HG03045 (cell line): Measurements from ENCODE around the gene ITGB6.
A peak's percentile ranks its signal among the peaks of the same experiment; 100 is the strongest.

Source experiments
- ATAC-seq: cut with Tn5 transposase; IDR thresholded peaks from one replicate; pipeline ENCODE4 v1.9.1; 2021; ENCODE audit warnings: mild to moderate bottlenecking, moderate library complexity; ENCODE audit not compliant: unreplicated experiment

ITGB6 gene

DNA sequence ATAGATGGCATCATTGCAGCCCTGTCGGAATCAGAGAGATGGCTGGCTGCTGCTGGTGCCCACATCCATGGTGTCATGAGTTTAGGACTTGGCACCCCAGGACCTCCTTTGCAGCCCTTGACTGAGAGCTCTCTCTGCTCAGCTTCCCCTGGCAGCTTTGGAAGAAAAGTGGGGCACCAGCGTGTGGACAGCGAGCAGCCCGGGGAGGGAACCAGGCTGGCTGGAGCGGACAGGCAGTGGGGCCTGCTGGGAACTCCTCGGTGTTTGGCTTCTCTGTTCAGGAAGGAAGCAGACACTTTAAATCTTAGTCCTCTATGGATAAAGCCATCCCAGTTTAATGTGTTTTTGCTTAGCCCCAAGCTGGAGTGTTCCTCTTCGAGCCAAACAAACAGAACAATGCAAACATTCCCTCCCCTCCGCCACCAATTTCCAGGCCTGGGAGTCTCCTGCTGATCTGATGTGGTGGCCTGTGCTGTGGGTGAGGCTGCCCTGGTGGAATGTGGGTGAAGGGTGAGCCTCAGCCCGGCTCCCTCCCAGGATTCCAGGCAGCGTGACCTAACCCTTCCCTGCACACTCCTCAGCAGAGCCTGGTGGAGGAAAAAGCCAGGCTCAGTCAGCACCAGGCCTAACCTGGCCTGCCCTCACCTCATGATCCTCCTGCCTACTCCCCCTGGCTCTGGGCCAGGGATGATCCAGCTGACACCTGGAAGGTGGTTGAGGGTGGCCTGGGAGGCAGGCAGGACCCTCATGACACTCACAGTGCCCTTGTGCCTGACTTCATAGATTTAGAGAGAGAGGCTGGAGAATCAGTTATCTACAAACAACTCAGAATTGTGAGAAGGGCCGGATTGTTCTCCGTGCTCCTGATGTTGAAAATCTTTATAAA lies 21.6 kb upstream of the ITGB6 start:
- ATAC-seq = no peak

GRCh38 chr2:160220545-160221009 lies 20.5 kb upstream of the ITGB6 start:
- no peak for ATAC-seq

- ATAC-seq = no peak
These were observed 20.0 kb upstream of the ITGB6 start for GRCh38 chr2:160220026-160220425.

- no peak for ATAC-seq
These were observed 14.7 kb upstream of the ITGB6 start for GRCh38 chr2:160214461-160215445.

DNA sequence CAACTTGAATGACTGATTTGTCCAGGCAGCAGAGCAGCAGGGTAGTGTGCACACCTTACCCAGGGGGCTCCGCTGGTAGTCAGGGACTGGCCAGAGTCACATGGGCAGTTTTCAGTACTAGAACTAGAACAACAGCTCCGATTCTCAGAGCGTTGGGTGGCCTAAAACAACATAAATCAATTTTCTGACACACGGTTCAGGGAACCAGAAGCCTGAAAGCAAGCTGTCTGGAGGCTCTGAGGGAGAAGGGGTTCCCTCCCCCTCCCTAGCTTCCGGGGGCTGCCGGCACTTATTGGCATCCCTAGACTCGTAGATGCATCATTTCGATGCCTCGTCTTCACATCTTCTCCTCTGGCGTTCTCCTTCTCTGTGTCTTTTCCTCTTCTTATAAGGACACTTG lies 13.4 kb upstream of the ITGB6 start:
- no peak for ATAC-seq

DNA sequence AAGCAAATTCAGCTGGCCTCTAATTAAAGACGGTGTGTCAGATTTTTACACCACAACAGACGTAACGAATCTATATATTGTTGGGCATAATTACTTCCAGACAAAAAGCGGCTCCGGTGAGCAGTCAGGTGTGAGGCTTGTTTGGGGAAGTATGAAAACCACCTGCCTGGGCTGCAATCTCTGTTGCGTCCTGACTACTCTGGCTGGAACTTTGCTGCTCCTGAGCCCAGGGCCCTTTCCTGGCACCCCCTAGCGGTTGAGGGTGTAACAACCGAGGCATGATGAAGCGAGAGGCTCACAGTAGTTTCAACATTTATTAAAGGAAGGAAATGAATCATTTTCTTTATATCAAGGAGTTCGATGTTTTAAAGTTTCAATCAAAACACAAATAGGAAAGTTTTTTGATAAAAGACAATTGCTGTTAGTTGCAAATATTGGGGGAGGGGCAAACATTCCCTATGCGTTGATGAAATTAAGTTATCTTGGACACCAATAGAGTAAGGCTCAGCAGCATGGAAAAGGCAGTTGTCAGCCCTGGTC lies 10.6 kb upstream of the ITGB6 start:
- ATAC-seq = peak; percentile 93

DNA sequence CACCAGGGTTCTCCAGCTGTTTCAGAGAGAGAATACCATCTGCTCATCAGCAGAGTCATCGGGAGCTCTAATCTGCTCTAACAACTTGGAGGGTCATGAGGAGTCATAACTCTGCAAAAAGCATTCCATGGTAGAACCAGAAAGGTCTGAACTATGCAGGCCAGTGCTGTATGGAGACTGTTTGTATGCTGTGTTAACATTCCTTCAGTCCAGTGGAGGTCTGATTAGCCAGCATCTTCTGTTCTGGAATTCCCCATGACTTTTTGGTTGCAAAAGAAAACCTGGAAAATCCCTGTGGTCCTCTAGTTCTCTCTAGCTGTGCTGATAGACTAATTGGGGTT lies 9.4 kb upstream of the ITGB6 start:
- ATAC-seq = no peak

GRCh38 chr2:160208655-160209515 lies 8.8 kb upstream of the ITGB6 start:
- no peak for ATAC-seq

DNA sequence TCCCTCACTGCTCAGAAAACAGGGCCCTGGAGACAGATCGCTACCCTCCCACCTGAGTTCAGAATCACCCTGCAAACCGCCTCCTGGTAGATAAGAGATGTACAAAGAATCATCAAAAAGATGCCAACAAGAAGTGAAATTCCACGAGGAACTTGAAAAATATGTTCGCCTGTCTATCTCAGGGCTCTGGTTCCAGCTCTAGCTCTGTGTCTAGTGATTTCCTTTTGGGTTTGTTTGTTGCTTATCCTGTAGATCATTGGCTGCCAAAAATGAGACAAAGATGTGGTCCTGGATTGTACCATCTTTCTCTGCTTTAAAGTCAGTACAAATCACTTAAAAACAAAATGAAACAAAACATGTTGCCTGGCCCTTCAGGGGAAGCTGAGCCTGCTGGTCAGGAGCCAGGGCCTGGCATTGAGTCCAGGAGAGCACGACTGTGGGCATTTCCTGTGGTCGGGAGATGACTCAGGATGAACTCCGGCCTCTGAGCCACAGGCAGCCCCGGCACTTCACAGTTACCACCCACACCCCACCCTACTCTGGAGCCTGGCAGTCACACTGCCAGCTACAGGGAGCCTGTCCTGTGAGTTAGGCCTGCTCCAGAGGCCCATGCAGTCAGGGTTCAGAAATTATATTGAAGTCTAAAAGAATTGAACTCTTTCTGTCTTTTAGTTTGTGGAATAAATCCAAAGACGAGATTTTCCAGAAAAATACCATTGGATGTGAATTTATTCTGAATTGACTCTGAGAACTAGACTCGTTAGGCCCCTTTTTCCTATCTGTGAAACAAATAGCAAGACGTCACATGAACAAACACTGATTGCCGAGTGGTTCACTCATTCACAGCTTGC lies 8.0 kb upstream of the ITGB6 start:
- ATAC-seq = peak; percentile 41

- ATAC-seq = no peak
These were observed 7.2 kb upstream of the ITGB6 start for GRCh38 chr2:160207271-160207670.

DNA sequence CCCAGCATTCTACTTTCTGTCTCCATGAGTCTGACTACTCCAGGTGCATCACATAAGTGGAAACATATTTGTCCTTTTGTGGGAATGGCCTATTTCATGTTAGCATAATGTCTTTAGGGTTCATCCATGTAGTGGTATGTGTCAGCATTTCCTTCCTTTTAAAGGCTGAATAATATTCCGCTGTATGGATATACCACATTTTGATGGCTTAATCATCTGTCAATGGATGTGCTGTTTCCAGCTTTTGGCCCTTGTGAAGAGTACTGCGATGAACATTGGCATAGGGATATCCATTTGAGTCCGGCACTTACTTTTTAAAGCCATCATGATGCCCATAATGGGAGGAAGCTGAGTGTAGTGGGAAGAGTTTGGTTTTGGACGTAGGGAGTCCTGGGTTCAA lies 6.4 kb upstream of the ITGB6 start:
- ATAC-seq = no peak

DNA sequence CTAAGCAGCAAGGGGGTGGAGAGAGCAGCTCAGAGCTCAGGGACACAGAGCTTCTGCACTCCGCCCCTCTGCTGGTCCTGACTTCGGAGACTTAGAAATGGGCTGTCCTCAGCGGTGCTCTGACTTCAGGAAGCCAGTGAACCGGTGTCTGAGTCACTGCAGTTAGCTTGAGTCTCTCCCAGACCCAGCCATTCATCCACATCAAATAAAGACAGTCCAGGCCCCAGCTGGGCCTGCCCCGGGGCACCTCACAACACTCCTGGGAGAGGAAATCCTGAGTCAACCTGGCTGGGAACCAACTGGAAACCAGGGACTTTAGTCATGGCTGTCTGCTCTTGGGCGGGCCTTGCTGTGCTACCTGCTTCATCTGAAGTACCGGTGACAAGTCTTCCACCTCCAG lies 5.4 kb upstream of the ITGB6 start:
- no peak for ATAC-seq

- no peak for ATAC-seq
These were observed 3.4 kb upstream of the ITGB6 start for GRCh38 chr2:160203422-160203821.

GRCh38 chr2:160203007-160203406 lies 2.9 kb upstream of the ITGB6 start:
- ATAC-seq = no peak

DNA sequence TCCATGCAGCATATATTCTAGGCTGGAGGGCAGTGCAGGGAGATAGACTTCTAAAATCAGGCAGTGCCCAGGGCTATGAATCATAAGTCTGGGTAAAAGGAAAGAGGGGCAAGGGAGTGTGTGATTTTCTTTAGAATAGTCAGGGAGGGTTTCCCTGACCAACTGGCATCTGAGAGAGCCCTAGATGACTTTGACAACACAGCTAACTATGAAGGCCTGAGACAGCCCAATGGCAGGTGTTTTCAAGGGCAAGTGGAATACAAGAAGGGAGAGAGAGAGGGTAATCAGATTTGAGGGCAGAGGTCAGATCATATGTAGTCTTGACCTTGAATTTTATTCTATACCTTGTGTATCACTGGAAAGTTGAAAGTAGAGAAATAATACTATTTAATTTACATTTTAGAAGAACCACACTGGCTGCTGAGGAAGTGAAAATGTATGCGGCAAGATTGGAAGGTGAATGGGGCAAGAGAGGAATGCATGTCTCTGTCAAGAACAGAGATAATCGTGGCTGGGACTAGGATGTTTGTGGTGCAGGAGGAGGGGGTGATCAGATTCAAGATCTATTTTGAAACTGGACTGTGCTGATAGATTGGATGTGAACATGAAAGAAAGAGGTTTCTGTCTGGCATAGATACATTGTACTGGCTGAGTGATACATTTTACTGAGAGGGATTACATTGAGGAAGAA lies 1.9 kb upstream of the ITGB6 start:
- no peak for ATAC-seq

DNA sequence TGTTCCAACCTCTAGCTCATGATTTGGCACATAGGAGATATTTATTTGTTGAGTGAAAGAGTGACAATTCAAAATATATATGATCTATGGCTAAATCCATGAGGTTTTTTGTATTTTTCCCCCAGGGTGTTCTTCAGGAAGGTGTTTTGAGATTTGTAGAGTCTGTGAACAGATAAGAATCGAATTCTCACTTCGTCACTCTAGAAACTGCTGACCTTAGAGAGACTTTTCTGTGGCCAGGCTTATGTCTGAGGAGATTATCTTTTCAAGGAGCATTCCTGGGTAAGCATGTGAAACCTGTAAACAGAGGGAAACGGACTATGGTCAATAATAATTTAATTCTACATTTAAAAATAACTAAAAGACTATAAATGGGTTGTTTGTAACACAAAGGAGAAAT lies 849 bp upstream of the ITGB6 start:
- ATAC-seq = no peak

- no peak for ATAC-seq
These were observed 1.0 kb downstream of the ITGB6 start for GRCh38 chr2:160199053-160199452.

GRCh38 chr2:160197587-160197986 lies 2.5 kb downstream of the ITGB6 start:
- no peak for ATAC-seq

- no peak for ATAC-seq
These were observed 5.1 kb downstream of the ITGB6 start for GRCh38 chr2:160194946-160195345.
